SK-N-SH treated with all-trans-retinoic acid at 6 μM for 48 hours (cell line): Measurements from ENCODE around the gene TTC33.

ENCODE experiments used
- ATAC-seq: fragments of 200-7000 bp; cut with Tn5 transposase; 3 replicates; pipeline ENCODE4 v1.9.1; 2020; ENCODE audit warnings: mild to moderate bottlenecking, moderate library complexity
- BACH2 ChIP-seq: fragments of 250-450 bp; sonication (Bioruptor Pico); IDR thresholded peaks from 2 replicates; pipeline ENCODE4 v1.9.0; 2021; ENCODE audit warnings: mild to moderate bottlenecking, borderline replicate concordance
- CSDC2 ChIP-seq: fragments of 250-450 bp; sonication (Bioruptor Pico); IDR thresholded peaks from 2 replicates; pipeline ENCODE4 v1.5.0; 2020; ENCODE audit warnings: mild to moderate bottlenecking, moderate library complexity
- ESRRG ChIP-seq: fragments of 250-450 bp; sonication (Bioruptor Pico); IDR thresholded peaks from 2 replicates; pipeline ENCODE4 v1.6.1; 2021; ENCODE audit warnings: mild to moderate bottlenecking
- GLIS3 ChIP-seq: fragments of 250-450 bp; sonication (Bioruptor Pico); IDR thresholded peaks from 2 replicates; pipeline ENCODE4 v1.5.0; 2020; ENCODE audit warnings: mild to moderate bottlenecking, moderate library complexity
- OSR1 ChIP-seq: fragments of 250-450 bp; sonication (Bioruptor Pico); IDR thresholded peaks from 2 replicates; pipeline ENCODE4 v1.8.0; 2022; ENCODE audit warnings: moderate library complexity, mild to moderate bottlenecking, inconsistent platforms
- PPARA ChIP-seq: fragments of 250-450 bp; sonication (Bioruptor Pico); IDR thresholded peaks from 2 replicates; pipeline ENCODE4 v1.5.0; 2020; ENCODE audit warnings: mild to moderate bottlenecking, borderline replicate concordance
- SNAI2 ChIP-seq: fragments of 250-450 bp; sonication (Bioruptor Pico); IDR thresholded peaks from 2 replicates; pipeline ENCODE4 v1.5.0; 2020; ENCODE audit warnings: mild to moderate bottlenecking, moderate library complexity
- TCF4 ChIP-seq: fragments of 250-450 bp; sonication (Bioruptor Pico); IDR thresholded peaks from 2 replicates; pipeline ENCODE4 v1.8.0; 2021; ENCODE audit warnings: mild to moderate bottlenecking, moderate library complexity, borderline replicate concordance
- TOX ChIP-seq: fragments of 250-450 bp; sonication (Bioruptor Pico); IDR thresholded peaks from 2 replicates; pipeline ENCODE4 v1.8.0; 2021; ENCODE audit warnings: mild to moderate bottlenecking, moderate library complexity, borderline replicate concordance
- ZC3H10 ChIP-seq: fragments of 250-450 bp; sonication (Bioruptor Pico); IDR thresholded peaks from 2 replicates; pipeline ENCODE4 v1.5.1; 2021; ENCODE audit warnings: mild to moderate bottlenecking, moderate library complexity
- ZFP3 ChIP-seq: fragments of 250-450 bp; sonication (Bioruptor Pico); IDR thresholded peaks from 2 replicates; pipeline ENCODE4 v1.5.0; 2020; ENCODE audit warnings: mild to moderate bottlenecking, moderate library complexity
- ZNF565 ChIP-seq: fragments of 450-650 bp; formaldehyde crosslinking; conservative IDR thresholded peaks from 2 replicates; pipeline ENCODE4 v1.5.0; 2020; ENCODE audit warnings: low read depth, mild to moderate bottlenecking, moderate library complexity
- ZNF8 ChIP-seq: fragments of 450-650 bp; formaldehyde crosslinking; IDR thresholded peaks from 2 replicates; pipeline ENCODE4 v1.5.0; 2020; ENCODE audit warnings: mild to moderate bottlenecking, moderate library complexity
- TF ChIP-seq, protein P1 (sequence below): fragments of 250-450 bp; sonication (Bioruptor Pico); IDR thresholded peaks from 2 replicates; pipeline ENCODE4 v1.5.1; 2020; ENCODE audit warnings: low read depth, mild to moderate bottlenecking, moderate library complexity
- TF ChIP-seq, protein P2 (sequence below): fragments of 250-450 bp; sonication (Bioruptor Pico); IDR thresholded peaks from 2 replicates; pipeline ENCODE4 v1.5.1; 2021; ENCODE audit warnings: mild to moderate bottlenecking, moderate library complexity
- TF ChIP-seq, protein P3 (sequence below): fragments of 250-450 bp; sonication (Bioruptor Pico); IDR thresholded peaks from 2 replicates; pipeline ENCODE4 v1.8.0; 2021; ENCODE audit warnings: low read depth, mild to moderate bottlenecking, moderate library complexity, borderline replicate concordance
- TF ChIP-seq, protein P4 (sequence below): fragments of 250-450 bp; sonication (Bioruptor Pico); IDR thresholded peaks from 2 replicates; pipeline ENCODE4 v1.5.0; 2020; ENCODE audit warnings: mild to moderate bottlenecking, moderate library complexity
- TF ChIP-seq, protein P5 (sequence below): fragments of 250-450 bp; sonication (Bioruptor Pico); IDR thresholded peaks from 2 replicates; pipeline ENCODE4 v1.8.0; 2020; ENCODE audit warnings: mild to moderate bottlenecking, moderate library complexity, borderline replicate concordance

Gene TTC33

DNA sequence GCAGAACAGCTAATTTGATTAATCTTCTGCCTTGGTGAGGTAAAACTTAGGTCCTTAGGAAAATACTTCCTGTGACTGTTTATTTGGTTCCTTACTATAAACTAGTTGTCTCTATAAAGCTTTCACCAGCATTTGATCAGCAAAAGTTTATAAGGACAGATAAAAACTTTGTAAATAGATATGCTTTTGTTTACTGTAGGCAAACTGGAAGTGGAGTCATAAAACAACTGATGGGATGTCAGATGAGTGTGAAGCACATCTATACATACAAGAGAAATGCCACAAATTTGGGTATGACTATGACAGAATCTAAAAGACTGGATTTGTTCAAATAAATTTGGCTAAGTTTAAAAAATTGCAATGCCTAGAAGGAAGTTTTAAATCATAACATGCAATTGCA lies 70.6 kb downstream of the TTC33 start:
- ATAC-seq = no peak
- TF ChIP-seq ZNF8 (CRISPR knock-in tag) = no peak
- TF ChIP-seq PPARA = no peak
- no peak for TF ChIP-seq ZC3H10 (CRISPR knock-in tag)
- TF ChIP-seq ZFP3 (CRISPR knock-in tag) = no peak
- TF ChIP-seq, protein P1, sequence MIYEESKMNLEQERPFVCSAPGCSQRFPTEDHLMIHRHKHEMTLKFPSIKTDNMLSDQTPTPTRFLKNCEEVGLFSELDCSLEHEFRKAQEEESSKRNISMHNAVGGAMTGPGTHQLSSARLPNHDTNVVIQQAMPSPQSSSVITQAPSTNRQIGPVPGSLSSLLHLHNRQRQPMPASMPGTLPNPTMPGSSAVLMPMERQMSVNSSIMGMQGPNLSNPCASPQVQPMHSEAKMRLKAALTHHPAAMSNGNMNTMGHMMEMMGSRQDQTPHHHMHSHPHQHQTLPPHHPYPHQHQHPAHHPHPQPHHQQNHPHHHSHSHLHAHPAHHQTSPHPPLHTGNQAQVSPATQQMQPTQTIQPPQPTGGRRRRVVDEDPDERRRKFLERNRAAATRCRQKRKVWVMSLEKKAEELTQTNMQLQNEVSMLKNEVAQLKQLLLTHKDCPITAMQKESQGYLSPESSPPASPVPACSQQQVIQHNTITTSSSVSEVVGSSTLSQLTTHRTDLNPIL = no peak

DNA sequence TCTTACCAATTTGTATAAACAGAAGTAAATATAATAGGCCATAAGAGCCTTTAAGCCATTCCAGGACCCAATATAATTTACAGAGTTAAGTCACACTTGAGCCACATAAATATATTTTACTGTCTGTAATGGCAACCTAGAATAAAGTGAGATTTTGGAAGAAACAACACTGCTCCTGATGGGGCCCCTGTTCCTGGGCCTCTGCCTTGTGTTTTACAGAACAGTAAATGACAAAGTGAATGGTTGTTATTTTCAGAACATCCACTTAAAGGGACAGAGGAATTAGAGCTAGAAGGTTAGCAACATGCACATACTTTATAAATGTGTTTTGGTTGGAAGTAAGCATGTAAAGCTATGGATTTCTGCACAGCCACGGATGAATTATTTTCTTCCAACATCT lies 72.5 kb downstream of the TTC33 start:
- no peak for TF ChIP-seq ZFP3 (CRISPR knock-in tag)
- no peak for TF ChIP-seq TOX
- TF ChIP-seq ESRRG (CRISPR knock-in tag) = no peak
- TF ChIP-seq ZNF565 = no peak
- no peak for TF ChIP-seq ZC3H10 (CRISPR knock-in tag)
- TF ChIP-seq OSR1 (CRISPR knock-in tag) = no peak
- TF ChIP-seq SNAI2 = no peak
- TF ChIP-seq CSDC2 (CRISPR knock-in tag) = no peak
- no peak for TF ChIP-seq ZNF8 (CRISPR knock-in tag)
- no peak for TF ChIP-seq PPARA
- TF ChIP-seq, protein P2, sequence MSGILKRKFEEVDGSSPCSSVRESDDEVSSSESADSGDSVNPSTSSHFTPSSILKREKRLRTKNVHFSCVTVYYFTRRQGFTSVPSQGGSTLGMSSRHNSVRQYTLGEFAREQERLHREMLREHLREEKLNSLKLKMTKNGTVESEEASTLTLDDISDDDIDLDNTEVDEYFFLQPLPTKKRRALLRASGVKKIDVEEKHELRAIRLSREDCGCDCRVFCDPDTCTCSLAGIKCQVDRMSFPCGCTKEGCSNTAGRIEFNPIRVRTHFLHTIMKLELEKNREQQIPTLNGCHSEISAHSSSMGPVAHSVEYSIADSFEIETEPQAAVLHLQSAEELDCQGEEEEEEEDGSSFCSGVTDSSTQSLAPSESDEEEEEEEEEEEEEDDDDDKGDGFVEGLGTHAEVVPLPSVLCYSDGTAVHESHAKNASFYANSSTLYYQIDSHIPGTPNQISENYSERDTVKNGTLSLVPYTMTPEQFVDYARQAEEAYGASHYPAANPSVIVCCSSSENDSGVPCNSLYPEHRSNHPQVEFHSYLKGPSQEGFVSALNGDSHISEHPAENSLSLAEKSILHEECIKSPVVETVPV (CRISPR knock-in tag) = no peak
- no peak for TF ChIP-seq TCF4 (CRISPR knock-in tag)
- no peak for ATAC-seq

DNA sequence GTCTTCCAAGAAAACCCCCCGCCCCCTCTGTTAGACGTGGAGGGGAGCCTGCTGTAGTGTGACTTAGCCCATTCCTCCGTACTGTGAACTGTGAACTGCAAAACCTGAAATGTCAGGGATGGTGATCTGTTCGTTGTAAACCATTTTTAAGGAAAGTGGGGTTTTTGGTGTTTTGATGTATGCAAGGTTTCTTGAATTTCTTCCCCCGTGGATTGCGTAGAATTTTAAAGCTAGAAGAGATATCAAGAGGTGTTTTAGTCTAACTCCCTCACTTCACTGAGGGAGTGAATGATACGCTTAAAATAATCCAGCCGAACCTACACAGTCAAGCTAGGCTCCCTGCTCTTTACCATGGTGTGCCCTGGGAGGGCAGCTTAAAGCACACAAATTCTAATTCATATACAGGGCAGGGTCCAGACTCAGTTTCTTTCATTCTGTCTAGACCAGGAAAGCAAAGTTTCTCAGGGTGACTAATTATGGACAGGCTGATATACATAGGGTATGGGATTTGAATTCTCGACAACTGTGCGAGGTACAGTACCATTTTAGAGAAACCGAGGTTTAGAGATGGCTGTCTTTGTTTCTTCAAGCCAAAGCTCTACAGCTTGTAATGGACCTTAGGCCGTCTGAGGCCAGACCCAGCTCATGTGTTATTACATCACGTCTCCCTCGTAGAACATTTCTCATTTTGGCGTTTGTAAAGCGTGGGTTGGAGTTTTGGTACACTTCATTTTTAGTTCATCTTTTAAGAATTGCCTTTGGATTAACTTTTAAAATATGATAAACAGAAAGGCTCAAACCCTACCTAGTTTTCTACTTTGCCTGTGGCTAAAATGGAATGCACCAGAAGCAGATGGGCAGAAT lies 73.4 kb downstream of the TTC33 start:
- ATAC-seq = no peak
- no peak for TF ChIP-seq GLIS3 (CRISPR knock-in tag)
- no peak for TF ChIP-seq ZNF8 (CRISPR knock-in tag)
- no peak for TF ChIP-seq BACH2 (CRISPR knock-in tag)
- TF ChIP-seq, protein P3, sequence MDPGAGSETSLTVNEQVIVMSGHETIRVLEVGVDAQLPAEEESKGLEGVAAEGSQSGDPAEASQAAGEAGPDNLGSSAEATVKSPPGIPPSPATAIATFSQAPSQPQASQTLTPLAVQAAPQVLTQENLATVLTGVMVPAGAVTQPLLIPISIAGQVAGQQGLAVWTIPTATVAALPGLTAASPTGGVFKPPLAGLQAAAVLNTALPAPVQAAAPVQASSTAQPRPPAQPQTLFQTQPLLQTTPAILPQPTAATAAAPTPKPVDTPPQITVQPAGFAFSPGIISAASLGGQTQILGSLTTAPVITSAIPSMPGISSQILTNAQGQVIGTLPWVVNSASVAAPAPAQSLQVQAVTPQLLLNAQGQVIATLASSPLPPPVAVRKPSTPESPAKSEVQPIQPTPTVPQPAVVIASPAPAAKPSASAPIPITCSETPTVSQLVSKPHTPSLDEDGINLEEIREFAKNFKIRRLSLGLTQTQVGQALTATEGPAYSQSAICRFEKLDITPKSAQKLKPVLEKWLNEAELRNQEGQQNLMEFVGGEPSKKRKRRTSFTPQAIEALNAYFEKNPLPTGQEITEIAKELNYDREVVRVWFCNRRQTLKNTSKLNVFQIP = no peak
- TF ChIP-seq TCF4 (CRISPR knock-in tag) = no peak
- TF ChIP-seq SNAI2 = no peak
- TF ChIP-seq, protein P1 = no peak
- TF ChIP-seq, protein P4, sequence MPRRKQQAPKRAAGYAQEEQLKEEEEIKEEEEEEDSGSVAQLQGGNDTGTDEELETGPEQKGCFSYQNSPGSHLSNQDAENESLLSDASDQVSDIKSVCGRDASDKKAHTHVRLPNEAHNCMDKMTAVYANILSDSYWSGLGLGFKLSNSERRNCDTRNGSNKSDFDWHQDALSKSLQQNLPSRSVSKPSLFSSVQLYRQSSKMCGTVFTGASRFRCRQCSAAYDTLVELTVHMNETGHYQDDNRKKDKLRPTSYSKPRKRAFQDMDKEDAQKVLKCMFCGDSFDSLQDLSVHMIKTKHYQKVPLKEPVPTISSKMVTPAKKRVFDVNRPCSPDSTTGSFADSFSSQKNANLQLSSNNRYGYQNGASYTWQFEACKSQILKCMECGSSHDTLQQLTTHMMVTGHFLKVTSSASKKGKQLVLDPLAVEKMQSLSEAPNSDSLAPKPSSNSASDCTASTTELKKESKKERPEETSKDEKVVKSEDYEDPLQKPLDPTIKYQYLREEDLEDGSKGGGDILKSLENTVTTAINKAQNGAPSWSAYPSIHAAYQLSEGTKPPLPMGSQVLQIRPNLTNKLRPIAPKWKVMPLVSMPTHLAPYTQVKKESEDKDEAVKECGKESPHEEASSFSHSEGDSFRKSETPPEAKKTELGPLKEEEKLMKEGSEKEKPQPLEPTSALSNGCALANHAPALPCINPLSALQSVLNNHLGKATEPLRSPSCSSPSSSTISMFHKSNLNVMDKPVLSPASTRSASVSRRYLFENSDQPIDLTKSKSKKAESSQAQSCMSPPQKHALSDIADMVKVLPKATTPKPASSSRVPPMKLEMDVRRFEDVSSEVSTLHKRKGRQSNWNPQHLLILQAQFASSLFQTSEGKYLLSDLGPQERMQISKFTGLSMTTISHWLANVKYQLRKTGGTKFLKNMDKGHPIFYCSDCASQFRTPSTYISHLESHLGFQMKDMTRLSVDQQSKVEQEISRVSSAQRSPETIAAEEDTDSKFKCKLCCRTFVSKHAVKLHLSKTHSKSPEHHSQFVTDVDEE = no peak
- TF ChIP-seq, protein P5, sequence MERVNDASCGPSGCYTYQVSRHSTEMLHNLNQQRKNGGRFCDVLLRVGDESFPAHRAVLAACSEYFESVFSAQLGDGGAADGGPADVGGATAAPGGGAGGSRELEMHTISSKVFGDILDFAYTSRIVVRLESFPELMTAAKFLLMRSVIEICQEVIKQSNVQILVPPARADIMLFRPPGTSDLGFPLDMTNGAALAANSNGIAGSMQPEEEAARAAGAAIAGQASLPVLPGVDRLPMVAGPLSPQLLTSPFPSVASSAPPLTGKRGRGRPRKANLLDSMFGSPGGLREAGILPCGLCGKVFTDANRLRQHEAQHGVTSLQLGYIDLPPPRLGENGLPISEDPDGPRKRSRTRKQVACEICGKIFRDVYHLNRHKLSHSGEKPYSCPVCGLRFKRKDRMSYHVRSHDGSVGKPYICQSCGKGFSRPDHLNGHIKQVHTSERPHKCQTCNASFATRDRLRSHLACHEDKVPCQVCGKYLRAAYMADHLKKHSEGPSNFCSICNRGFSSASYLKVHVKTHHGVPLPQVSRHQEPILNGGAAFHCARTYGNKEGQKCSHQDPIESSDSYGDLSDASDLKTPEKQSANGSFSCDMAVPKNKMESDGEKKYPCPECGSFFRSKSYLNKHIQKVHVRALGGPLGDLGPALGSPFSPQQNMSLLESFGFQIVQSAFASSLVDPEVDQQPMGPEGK (CRISPR knock-in tag) = no peak
- no peak for TF ChIP-seq CSDC2 (CRISPR knock-in tag)
